ENCODE data around the gene NOP53.
"Not testable (repeated sequence)": the region's sequence is repeated elsewhere in the genome, so short reads cannot be mapped to it uniquely, and the experiment has no call there.

The NOP53 gene

DNA sequence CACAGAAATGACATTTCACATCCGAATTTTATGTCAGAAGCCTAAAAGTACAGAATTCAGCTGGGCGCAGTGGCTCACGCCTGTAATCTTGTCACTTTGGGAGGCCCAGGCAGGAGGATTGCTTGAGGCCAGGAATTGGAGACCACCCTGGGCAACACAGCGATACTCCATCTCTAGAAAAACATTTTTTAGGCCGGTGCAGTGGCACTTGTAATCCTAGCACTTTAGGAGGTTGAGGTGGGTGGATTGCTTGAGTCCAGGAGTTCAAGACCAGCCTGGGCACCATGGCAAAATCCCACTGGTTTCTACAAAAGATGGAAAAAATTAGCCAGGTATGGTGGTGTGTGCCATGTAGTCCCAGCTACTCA is 15.3 kb downstream of the NOP53 start:
- no peak for DNase-seq (ENCODE audit: low read depth)
- TF ChIP-seq, protein P1, sequence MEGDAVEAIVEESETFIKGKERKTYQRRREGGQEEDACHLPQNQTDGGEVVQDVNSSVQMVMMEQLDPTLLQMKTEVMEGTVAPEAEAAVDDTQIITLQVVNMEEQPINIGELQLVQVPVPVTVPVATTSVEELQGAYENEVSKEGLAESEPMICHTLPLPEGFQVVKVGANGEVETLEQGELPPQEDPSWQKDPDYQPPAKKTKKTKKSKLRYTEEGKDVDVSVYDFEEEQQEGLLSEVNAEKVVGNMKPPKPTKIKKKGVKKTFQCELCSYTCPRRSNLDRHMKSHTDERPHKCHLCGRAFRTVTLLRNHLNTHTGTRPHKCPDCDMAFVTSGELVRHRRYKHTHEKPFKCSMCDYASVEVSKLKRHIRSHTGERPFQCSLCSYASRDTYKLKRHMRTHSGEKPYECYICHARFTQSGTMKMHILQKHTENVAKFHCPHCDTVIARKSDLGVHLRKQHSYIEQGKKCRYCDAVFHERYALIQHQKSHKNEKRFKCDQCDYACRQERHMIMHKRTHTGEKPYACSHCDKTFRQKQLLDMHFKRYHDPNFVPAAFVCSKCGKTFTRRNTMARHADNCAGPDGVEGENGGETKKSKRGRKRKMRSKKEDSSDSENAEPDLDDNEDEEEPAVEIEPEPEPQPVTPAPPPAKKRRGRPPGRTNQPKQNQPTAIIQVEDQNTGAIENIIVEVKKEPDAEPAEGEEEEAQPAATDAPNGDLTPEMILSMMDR (conservative IDR thresholded peaks at IDR 0.05; ENCODE audit: control insufficient read depth, insufficient read depth, low read depth, low read length), result no peak
- no peak overlapping the region for H3K4me3 ChIP-seq (ENCODE audit: control insufficient read depth, low read depth, low read length)

DNA sequence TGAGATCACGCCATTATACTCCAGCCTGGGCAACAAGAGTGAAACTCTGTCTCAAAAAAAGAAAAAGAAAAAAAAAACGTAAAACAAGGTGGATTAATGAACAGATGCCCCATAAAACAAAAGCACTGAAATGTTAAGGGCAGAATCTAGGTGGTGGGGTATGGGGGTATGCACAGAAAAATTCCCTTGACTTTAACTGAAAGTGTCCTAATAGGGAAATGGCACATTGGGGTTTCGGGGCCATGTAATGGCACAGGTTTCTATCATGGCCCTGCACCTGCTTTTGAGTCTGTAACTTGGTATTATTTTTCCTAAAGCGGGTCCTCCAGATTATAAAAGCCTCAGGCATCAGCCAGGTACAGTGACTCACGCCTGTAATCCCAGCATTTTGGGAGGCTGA is 16.2 kb downstream of the NOP53 start:
- TF ChIP-seq, protein P1 (conservative IDR thresholded peaks at IDR 0.05; ENCODE audit: control insufficient read depth, insufficient read depth, low read depth, low read length), result no peak
- no peak for DNase-seq (ENCODE audit: low read depth)
- no peak overlapping the region for H3K4me3 ChIP-seq (ENCODE audit: control insufficient read depth, low read depth, low read length)

DNA sequence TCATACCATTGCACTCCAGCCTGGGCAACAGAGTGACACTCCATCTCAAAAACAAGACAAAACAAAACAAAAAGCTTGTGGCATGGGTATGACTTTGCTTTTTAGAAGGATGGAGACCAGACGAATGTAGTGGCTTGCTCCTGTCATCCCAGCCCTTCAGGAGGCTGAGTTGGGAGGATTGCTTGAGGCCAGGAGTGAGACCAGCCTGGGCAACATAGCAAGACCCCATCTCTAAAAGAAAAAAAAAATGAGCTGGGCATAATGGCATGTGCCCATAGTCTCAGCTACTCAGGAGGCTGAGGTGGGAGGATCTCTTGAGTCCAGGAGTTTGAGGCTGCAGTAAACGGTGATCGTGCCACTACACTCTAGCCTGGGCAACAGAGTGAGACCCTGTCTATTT is 16.8 kb downstream of the NOP53 start:
- DNase-seq (ENCODE audit: low read depth), result no peak
- TF ChIP-seq, protein P1 (conservative IDR thresholded peaks at IDR 0.05; ENCODE audit: control insufficient read depth, insufficient read depth, low read depth, low read length), result no peak
- H3K4me3 ChIP-seq (ENCODE audit: control insufficient read depth, low read depth, low read length), result no peak overlapping the region

DNA sequence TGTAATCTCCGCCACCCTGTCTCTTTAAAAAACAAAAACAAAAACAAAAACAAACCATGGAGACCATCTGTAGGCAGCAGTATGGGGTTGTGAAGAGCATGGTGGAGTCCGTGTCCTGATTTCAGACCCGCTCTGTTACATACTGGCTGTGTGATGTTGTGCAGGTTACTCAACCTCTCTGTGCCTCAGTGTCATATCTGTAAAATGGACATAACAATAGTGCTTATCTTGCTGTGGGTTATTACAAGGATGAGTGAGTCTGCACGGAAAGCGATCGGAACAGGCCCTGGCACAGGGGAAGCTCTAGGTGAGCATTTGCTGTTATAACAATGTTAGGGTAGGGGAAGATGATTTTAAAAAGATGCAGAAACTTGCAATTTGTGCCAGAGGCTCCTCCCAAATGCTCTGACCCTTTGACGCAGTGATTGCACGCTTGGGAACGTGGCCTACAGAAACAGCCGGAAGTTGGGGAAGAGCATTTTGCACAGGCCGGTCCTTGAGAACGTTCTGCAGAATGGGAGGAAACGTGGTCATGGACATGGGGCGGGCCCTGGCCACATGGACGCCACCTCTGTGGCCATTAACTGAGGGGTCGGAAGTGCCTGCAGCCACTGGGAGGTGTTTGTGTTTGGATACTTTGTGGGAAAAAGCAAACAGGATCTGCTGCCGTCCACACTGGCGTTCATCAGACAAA is 17.4 kb downstream of the NOP53 start:
- peak; percentile 64 for DNase-seq (ENCODE audit: low read depth)
- TF ChIP-seq, protein P1 (conservative IDR thresholded peaks at IDR 0.05; ENCODE audit: control insufficient read depth, insufficient read depth, low read depth, low read length), result no peak
- no peak overlapping the region for H3K4me3 ChIP-seq (ENCODE audit: control insufficient read depth, low read depth, low read length)

DNA sequence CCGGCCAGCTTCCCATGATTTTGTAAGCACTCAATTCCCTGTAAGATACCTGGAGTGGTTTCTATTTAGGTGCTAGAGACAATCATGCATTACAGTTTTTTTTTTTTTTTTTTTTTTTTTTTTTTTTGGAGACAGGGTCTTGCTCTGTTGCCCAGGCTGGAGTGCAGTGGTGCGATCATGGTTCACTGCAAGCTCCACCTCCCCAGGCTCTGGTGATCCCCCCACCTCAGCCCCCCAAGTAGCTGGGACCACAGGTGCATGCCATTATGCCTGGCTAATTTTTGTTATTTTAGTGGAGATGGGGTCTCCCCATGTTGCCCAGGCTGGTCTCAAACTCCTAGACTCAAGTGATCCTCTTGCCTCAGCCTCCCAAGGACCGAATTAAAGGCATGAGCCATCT is 19.4 kb downstream of the NOP53 start:
- not testable (repeated sequence) for H3K4me3 ChIP-seq (ENCODE audit: control insufficient read depth, low read depth, low read length); DNase-seq (ENCODE audit: low read depth)

DNA sequence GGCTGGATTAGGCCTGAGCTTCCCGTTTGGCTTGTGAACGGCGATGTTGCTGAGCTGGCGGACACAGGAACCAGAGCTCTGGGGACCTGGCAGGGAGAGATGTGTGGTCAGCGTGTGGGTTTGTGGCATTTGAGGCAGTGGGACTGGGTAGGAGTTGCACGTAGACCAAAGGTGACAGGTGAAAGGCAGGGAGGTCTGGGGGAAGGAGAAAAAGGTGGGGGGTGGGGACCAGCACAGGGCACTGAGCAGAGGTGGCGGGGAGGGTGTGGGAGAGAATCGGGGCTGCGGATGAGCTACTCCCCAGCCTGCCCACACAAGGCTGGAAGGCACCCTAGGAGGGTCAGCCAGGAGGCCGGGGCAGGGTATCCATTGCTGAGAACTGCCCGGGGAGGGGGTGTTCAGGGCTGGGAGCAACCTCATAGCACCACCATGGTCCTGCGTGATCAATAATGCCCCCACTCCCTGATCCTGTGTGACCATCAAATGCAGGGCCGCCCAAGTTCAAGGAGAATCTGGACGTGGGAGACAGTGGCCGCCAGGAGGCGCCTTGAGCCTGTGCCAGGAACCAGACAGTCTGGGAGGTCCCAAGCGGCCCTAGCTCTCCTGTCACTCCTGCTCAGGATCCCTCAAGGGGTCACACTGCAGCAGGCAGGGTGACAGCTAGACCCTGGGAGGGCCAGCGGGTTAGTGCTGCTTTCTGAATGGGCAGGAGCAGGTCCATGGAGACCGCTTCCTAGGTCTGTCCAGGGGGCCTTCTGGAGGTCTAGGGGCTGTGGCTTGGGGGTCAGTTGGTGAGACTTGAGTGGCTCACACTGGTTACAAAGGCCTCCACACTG is 20.4 kb downstream of the NOP53 start:
- peak; percentile 59 for DNase-seq (ENCODE audit: low read depth)
- H3K4me3 ChIP-seq (ENCODE audit: control insufficient read depth, low read depth, low read length), result no peak overlapping the region
- TF ChIP-seq, protein P1 (conservative IDR thresholded peaks at IDR 0.05; ENCODE audit: control insufficient read depth, insufficient read depth, low read depth, low read length), result peak; percentile 77

DNA sequence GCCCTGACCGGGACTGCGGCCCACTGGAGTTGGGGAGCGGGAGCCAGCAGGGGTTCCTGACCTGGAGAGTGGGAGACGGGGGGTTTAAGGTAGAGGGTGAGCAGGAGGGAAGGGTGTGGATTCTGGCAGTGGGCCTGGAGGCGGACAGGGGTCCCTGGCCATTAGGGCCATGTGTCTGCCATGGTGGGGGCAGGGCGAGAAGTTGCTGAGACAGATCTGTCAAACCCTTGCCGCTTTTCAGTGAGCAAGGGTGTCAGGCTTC is 20.9 kb downstream of the NOP53 start:
- DNase-seq (ENCODE audit: low read depth), result no peak
- TF ChIP-seq, protein P1 (conservative IDR thresholded peaks at IDR 0.05; ENCODE audit: control insufficient read depth, insufficient read depth, low read depth, low read length), result no peak
- no peak overlapping the region for H3K4me3 ChIP-seq (ENCODE audit: control insufficient read depth, low read depth, low read length)
